Right lobe of liver (tissue), 4 donors: ENCODE data around the gene SPRY2.

Source experiments
- POLR2A ChIP-seq: fragments of 450-650 bp; IDR thresholded peaks from one replicate; pipeline ENCODE4 v1.6.1; 2017; ENCODE audit warnings: antibody characterized with exemption, mild to moderate bottlenecking
- TF ChIP-seq, protein P1 (sequence below), 4 donors: fragments of 200-600 bp in 3 of 4; fragments of 450-650 bp in 1 of 4; IDR thresholded peaks; one replicate each; pipeline versions ENCODE4 v1.5.1 to v1.8.0; 2016 to 2022; ENCODE audit warnings: antibody characterized with exemption in 4 of 4, mild to moderate bottlenecking in 2 of 4
- donor health status: DM: no; HTN: no; CAD: no.
- donor health status: DM: no; HTN: no; CAD: no.
- donor health status: DM: no; HTN: yes; CAD: no.

DNA sequence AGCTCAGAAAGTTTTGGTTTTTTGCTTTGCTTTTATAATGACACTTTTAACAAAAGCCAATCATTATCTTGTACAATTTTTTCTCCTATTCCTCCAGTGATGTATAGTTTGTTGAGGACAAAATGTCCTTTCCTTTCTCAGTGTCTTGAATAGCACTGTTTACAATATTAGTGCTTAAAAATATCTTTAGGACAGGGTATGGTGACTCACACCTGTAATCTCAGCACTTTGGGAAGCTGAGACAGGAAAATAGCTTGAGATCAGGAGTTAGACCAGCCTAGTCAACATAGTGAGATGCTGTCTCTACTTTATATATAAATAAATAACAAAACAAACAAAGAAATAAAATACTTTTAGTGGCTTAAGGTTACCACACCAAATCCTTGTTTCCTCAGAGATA, 41.9 kb downstream of the SPRY2 start:
- TF ChIP-seq, protein P1, sequence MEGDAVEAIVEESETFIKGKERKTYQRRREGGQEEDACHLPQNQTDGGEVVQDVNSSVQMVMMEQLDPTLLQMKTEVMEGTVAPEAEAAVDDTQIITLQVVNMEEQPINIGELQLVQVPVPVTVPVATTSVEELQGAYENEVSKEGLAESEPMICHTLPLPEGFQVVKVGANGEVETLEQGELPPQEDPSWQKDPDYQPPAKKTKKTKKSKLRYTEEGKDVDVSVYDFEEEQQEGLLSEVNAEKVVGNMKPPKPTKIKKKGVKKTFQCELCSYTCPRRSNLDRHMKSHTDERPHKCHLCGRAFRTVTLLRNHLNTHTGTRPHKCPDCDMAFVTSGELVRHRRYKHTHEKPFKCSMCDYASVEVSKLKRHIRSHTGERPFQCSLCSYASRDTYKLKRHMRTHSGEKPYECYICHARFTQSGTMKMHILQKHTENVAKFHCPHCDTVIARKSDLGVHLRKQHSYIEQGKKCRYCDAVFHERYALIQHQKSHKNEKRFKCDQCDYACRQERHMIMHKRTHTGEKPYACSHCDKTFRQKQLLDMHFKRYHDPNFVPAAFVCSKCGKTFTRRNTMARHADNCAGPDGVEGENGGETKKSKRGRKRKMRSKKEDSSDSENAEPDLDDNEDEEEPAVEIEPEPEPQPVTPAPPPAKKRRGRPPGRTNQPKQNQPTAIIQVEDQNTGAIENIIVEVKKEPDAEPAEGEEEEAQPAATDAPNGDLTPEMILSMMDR (IDR thresholded peaks at IDR 0.05): no peak
- TF ChIP-seq POLR2A: no peak
